CD4-positive, alpha-beta memory T cell (primary cell): ENCODE measurements around the gene AKNA. TPM values are rescaled to one million over a fixed set of nuclear protein-coding genes. Genes with fewer than 3 reads are reported as not detected.

Experiments
- CTCF ChIA-PET: fragments of 350-600 bp; sonication (Branson Sonifier 250); formaldehyde crosslinking; loops from one replicate; lab custom pipeline; 2021; ENCODE audit warnings: inconsistent platforms; ENCODE audit not compliant: partially characterized antibody; lab: Charles Lee
- POLR2A ChIA-PET: fragments of 350-600 bp; sonication (Branson Sonifier 250); formaldehyde crosslinking; loops from one replicate; lab custom pipeline; 2021; ENCODE audit not compliant: partially characterized antibody; lab: Charles Lee
- DNase-seq, 5 donors: peaks; one replicate each; pipeline versions ENCODE4 v3.0.0 to v3.0.0-alpha.2; 2020 to 2022; ENCODE audit warnings: mixed read lengths in 1 of 5
- H3K27ac ChIP-seq: one replicate; pipeline ENCODE4 v1.7.0; 2013; ENCODE audit warnings: low read depth, low read length
- H3K27me3 ChIP-seq: 2 replicates; pipeline ENCODE4 v1.7.0; 2013; ENCODE audit warnings: mild to moderate bottlenecking, low read length, moderate library complexity; ENCODE audit not compliant: insufficient read depth
- H3K36me3 ChIP-seq: 2 replicates; pipeline ENCODE4 v1.7.0; 2013; ENCODE audit warnings: mild to moderate bottlenecking, low read length, moderate library complexity; ENCODE audit not compliant: insufficient read depth
- H3K4me1 ChIP-seq: 2 replicates; pipeline ENCODE4 v1.7.0; 2013; ENCODE audit warnings: mild to moderate bottlenecking, low read length, moderate library complexity; ENCODE audit not compliant: insufficient read depth
- H3K4me3 ChIP-seq, 2 donors: one replicate each; pipeline ENCODE4 v1.7.0; 2013; ENCODE audit warnings: low read length in 2 of 2, mild to moderate bottlenecking in 1 of 2
- H3K9me3 ChIP-seq, 2 donors: one replicate each; pipeline ENCODE4 v1.7.0; 2013; ENCODE audit warnings: low read length in 2 of 2, control low read depth in 1 of 2; ENCODE audit not compliant: control insufficient read depth in 1 of 2
- H3K27ac Mint-ChIP-seq, 7 donors: one replicate each; pipeline ENCODE4 v1.8.0; 2020 to 2021; ENCODE audit warnings: mixed read lengths in 7 of 7, mild to moderate bottlenecking in 6 of 7, inconsistent platforms in 3 of 7, moderate library complexity in 3 of 7
- H3K27me3 Mint-ChIP-seq, 2 donors: one replicate each; pipeline ENCODE4 v1.8.0; 2020 to 2021; ENCODE audit warnings: mixed read lengths in 2 of 2
- H3K36me3 Mint-ChIP-seq, 2 donors: one replicate each; pipeline ENCODE4 v1.8.0; 2020 to 2021; ENCODE audit warnings: mixed read lengths in 2 of 2, inconsistent platforms in 1 of 2, mild to moderate bottlenecking in 1 of 2
- H3K4me1 Mint-ChIP-seq, 4 donors: one replicate each; pipeline ENCODE4 v1.8.0; 2020 to 2021; ENCODE audit warnings: mixed read lengths in 4 of 4, mild to moderate bottlenecking in 1 of 4
- H3K4me3 Mint-ChIP-seq, 8 donors: one replicate each; pipeline ENCODE4 v1.8.0; 2020 to 2021; ENCODE audit warnings: mixed read lengths in 8 of 8, mild to moderate bottlenecking in 7 of 8, moderate library complexity in 6 of 8, inconsistent platforms in 3 of 8
- H3K9me3 Mint-ChIP-seq, 8 donors: one replicate each; pipeline ENCODE4 v1.8.0; 2020 to 2021; ENCODE audit warnings: mixed read lengths in 8 of 8, mild to moderate bottlenecking in 5 of 8, inconsistent platforms in 3 of 8, moderate library complexity in 1 of 8
- intact Hi-C: fragments of 100-400 bp; cut with micrococcal nuclease; formaldehyde crosslinking; loops from one replicate; pipeline ENCODE4 v1.15.1; 2023
- polyA plus RNA-seq, 2 donors: library from polyadenylated mRNA; unstranded; fragments of 300-500 nt; fragmentation: Illumina TruSeq; gene quantifications; one replicate each; pipeline ENCODE4 v1.2.3, GENCODE V29; 2021
- total RNA-seq, 2 experiments: library from RNA; stranded (reverse); gene quantifications; one replicate each; pipeline ENCODE4 v1.2.3, GENCODE V29; 2021

AKNA gene
- total and polyA plus RNA-seq, 4 experiments from 2014 or later, result 1.9 to 375 (median 205) TPM

- Mint-ChIP-seq H3K4me1 (no peaks in the 10 kb centered on the region), H3K36me3 (no peaks in the 10 kb centered on the region), H3K4me3 (no peak overlapping the region), H3K27ac (peak overlapping the region in 3 of 7 donors; percentile 9 to 19 (median 17)), H3K27me3 (no peaks in the 10 kb centered on the region), H3K9me3 (no peaks in the 10 kb centered on the region)
- CTCF ChIA-PET, result interaction anchor here (13.1 kb wide), 1 partner anchor 240 kb away, joined by 371 read pairs; no protein-coding TSS in a partner anchor
- Histone ChIP-seq H3K36me3 (no peaks in the 10 kb centered on the region), H3K27ac (no peak overlapping the region), H3K9me3 (no peaks in the 10 kb centered on the region), H3K4me3 (no peak overlapping the region), H3K4me1 (peaks cover 1% of the 10 kb centered on the region), H3K27me3 (no peaks in the 10 kb centered on the region)
- POLR2A ChIA-PET, result no interaction called here
- DNase-seq, result no peak
- intact Hi-C loops, result no loop called here
Observed at GRCh38 chr9:114410910-114411309, 23.1 kb upstream of the AKNA start.

GRCh38 chr9:114409842-114410241, 22.1 kb upstream of the AKNA start:
- intact Hi-C loops, result no loop called here
- Mint-ChIP-seq H3K4me1 (peaks cover 4 to 6% (median 5%) of the 10 kb centered on the region in 4 donors), H3K36me3 (no peaks in the 10 kb centered on the region), H3K27ac (peak overlapping the region in 2 of 7 donors; percentile 32 to 36), H3K27me3 (no peaks in the 10 kb centered on the region), H3K4me3 (no peak overlapping the region), H3K9me3 (no peaks in the 10 kb centered on the region)
- ChIA-PET POLR2A (interaction anchor here (1.4 kb wide), 1 partner anchor 22 kb away, joined by 3 read pairs; the partner anchor contains the start of gene AKNA), CTCF (interaction anchor here (6.5 to 13.1 kb wide), 2 partner anchors 77 to 241 kb away, joined by 51 to 371 read pairs; no protein-coding TSS in a partner anchor)
- no peaks in the 10 kb centered on the region for H3K27me3 ChIP-seq
- peaks cover 9% of the 10 kb centered on the region for H3K4me1 ChIP-seq
- H3K9me3 ChIP-seq, result no peaks in the 10 kb centered on the region
- no peak overlapping the region for H3K27ac ChIP-seq
- DNase-seq, result no peak
- H3K4me3 ChIP-seq, result no peak overlapping the region
- H3K36me3 ChIP-seq, result no peaks in the 10 kb centered on the region

GRCh38 chr9:114409103-114409780, 21.5 kb upstream of the AKNA start:
- no peak for DNase-seq
- peaks cover 4 to 6% (median 5%) of the 10 kb centered on the region in 4 donors for H3K4me1 Mint-ChIP-seq

DNA sequence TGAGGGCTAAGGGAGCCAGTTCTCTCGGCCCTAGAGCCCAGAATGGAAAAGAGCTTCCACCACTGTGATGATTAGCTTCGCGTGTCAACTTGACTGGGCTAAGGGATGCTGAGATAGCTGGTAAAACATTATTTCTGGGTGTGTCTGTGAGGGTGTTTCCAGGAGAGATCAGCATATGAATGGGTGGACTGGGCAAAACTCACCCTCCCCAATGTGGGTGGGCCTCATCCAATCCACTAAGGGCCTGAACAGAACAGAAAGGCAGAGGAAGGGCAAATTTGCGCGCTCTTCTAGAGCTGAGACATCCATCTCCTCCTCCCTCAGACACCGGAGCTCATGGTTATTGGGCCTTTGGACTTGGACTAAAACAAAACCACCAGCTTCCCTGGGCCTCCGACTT, 20.9 kb upstream of the AKNA start:
- H3K4me1 ChIP-seq, result peaks cover 9% of the 10 kb centered on the region
- intact Hi-C loops, result no loop called here
- H3K27ac ChIP-seq, result no peak overlapping the region
- peaks cover 4 to 6% (median 5%) of the 10 kb centered on the region in 4 donors for H3K4me1 Mint-ChIP-seq
- H3K4me3 ChIP-seq, result no peak overlapping the region
- no peaks in the 10 kb centered on the region for H3K36me3 Mint-ChIP-seq
- H3K27me3 Mint-ChIP-seq, result no peaks in the 10 kb centered on the region
- ChIA-PET CTCF (interaction anchor here (1.3 to 13.1 kb wide), 5 partner anchors 10 to 242 kb away, joined by 3 to 371 read pairs (median 51); no protein-coding TSS in a partner anchor), POLR2A (interaction anchor here (1.4 kb wide), 1 partner anchor 21 kb away, joined by 3 read pairs; the partner anchor contains the start of gene AKNA)
- H3K27me3 ChIP-seq, result no peaks in the 10 kb centered on the region
- no peaks in the 10 kb centered on the region for H3K9me3 Mint-ChIP-seq
- DNase-seq, result no peak
- H3K27ac Mint-ChIP-seq, result peak overlapping the region in 2 of 7 donors; percentile 44 to 62
- no peaks in the 10 kb centered on the region for H3K9me3 ChIP-seq
- H3K36me3 ChIP-seq, result no peaks in the 10 kb centered on the region
- H3K4me3 Mint-ChIP-seq, result no peak overlapping the region

More at GRCh38 chr9:114409103-114409780, 21.5 kb upstream of the AKNA start:
- Mint-ChIP-seq H3K4me3 (no peak overlapping the region), H3K27me3 (no peaks in the 10 kb centered on the region), H3K27ac (peak overlapping the region in 3 of 7 donors; percentile 36 to 72 (median 46)), H3K9me3 (no peaks in the 10 kb centered on the region), H3K36me3 (no peaks in the 10 kb centered on the region)
- Histone ChIP-seq H3K9me3 (no peaks in the 10 kb centered on the region), H3K27ac (no peak overlapping the region), H3K4me1 (peaks cover 9% of the 10 kb centered on the region), H3K36me3 (no peaks in the 10 kb centered on the region), H3K27me3 (no peaks in the 10 kb centered on the region), H3K4me3 (no peak overlapping the region)
- intact Hi-C loops, result no loop called here
- ChIA-PET POLR2A (interaction anchor here (1.4 kb wide), 1 partner anchor 21 kb away, joined by 3 read pairs; the partner anchor contains the start of gene AKNA), CTCF (interaction anchor here (1.6 to 13.1 kb wide), 4 partner anchors 10 to 242 kb away, joined by 4 to 371 read pairs (median 53); no protein-coding TSS in a partner anchor)

- no peaks in the 10 kb centered on the region for H3K27me3 ChIP-seq
- H3K27ac ChIP-seq, result no peak overlapping the region
- ChIA-PET POLR2A (interaction anchor here (1.8 to 29.4 kb wide), 3 partner anchors 10 to 51 kb away, joined by 5 to 1614 read pairs (median 303); partner anchors contain the start of gene AKNA), CTCF (interaction anchor here (1.3 to 13.1 kb wide), 8 partner anchors 7 to 243 kb away, joined by 3 to 371 read pairs (median 39); no protein-coding TSS in a partner anchor)
- peaks cover 4 to 6% (median 5%) of the 10 kb centered on the region in 4 donors for H3K4me1 Mint-ChIP-seq
- no peak for DNase-seq
- H3K4me3 Mint-ChIP-seq, result no peak overlapping the region
- H3K27me3 Mint-ChIP-seq, result no peaks in the 10 kb centered on the region
- H3K4me3 ChIP-seq, result no peak overlapping the region
- no peaks in the 10 kb centered on the region for H3K9me3 ChIP-seq
- H3K27ac Mint-ChIP-seq, result peak overlapping the region in 3 of 7 donors; percentile 31 to 77 (median 70)
- H3K36me3 ChIP-seq, result no peaks in the 10 kb centered on the region
- no peaks in the 10 kb centered on the region for H3K9me3 Mint-ChIP-seq
- intact Hi-C loops, result no loop called here
- H3K36me3 Mint-ChIP-seq, result no peaks in the 10 kb centered on the region
- peaks cover 9% of the 10 kb centered on the region for H3K4me1 ChIP-seq
Observed at GRCh38 chr9:114407889-114408288, 20.1 kb upstream of the AKNA start.

DNA sequence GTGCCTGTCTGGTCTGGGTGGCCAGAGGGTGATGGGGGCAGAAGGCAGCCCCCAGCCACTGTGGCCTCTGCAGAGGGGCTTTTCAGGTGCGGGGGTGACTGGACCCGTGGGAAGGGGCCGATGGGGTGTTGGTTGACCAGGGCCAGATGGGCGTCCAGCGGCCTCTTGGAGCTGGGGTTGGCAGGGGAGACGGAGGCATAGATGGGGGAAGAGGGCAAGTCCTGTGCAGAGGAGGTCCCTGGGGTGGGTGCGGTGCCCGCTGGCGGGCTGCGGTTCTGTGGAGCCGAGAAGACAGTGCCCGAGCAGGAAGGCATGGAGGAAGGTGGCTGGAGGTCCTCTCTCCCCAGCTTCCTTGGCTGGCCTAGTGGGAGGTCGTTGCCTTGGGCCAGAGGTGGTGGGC, 18.7 kb upstream of the AKNA start:
- POLR2A ChIA-PET, result interaction anchor here (1.0 to 29.4 kb wide), 9 partner anchors 9 to 275 kb away, joined by 3 to 1614 read pairs (median 9); partner anchors contain the start of genes AKNA and ATP6V1G1
- no peaks in the 10 kb centered on the region for H3K27me3 Mint-ChIP-seq
- H3K4me3 Mint-ChIP-seq, result no peak overlapping the region
- H3K36me3 Mint-ChIP-seq, result no peaks in the 10 kb centered on the region
- peaks cover 4 to 6% (median 5%) of the 10 kb centered on the region in 4 donors for H3K4me1 Mint-ChIP-seq
- H3K27me3 ChIP-seq, result no peaks in the 10 kb centered on the region
- H3K4me1 ChIP-seq, result peaks cover 9% of the 10 kb centered on the region
- no peak for DNase-seq
- no peaks in the 10 kb centered on the region for H3K9me3 Mint-ChIP-seq
- H3K4me3 ChIP-seq, result no peak overlapping the region
- H3K27ac ChIP-seq, result no peak overlapping the region
- H3K9me3 ChIP-seq, result no peaks in the 10 kb centered on the region
- no peaks in the 10 kb centered on the region for H3K36me3 ChIP-seq
- intact Hi-C loops, result no loop called here
- no peak overlapping the region for H3K27ac Mint-ChIP-seq
- CTCF ChIA-PET, result interaction anchor here (0.8 to 13.1 kb wide), 45 partner anchors 9 to 1118 kb away, joined by 3 to 371 read pairs (median 6); partner anchors contain the start of genes AKNA, ATP6V1G1 and TMEM268
